ENCODE results near the gene SLC22A14.

Gene SLC22A14

GRCh38 chr3:38315488-38316230 is 33.6 kb downstream of the SLC22A14 start:
- TF ChIP-seq GABPA (IDR thresholded peaks at IDR 0.05; ENCODE audit: low read depth), result no peak
- TF ChIP-seq CTCF (IDR thresholded peaks at IDR 0.05; ENCODE audit: insufficient read depth, low read length), result no peak
- TF ChIP-seq SPI1 (IDR thresholded peaks at IDR 0.05; ENCODE audit: borderline replicate concordance, low read depth), result no peak
- TF ChIP-seq POLR2AphosphoS5 (IDR thresholded peaks at IDR 0.05; ENCODE audit: low read depth), result no peak
- TF ChIP-seq REST (IDR thresholded peaks at IDR 0.05; ENCODE audit: insufficient replicate concordance, low read depth), result no peak
- Histone ChIP-seq H3K27ac (replicated peaks) (no peak overlapping the region), H3K4me3 (replicated peaks; ENCODE audit: insufficient read depth, low read length) (no peak overlapping the region), H3K27me3 (ENCODE audit: insufficient read depth, poor library complexity, severe bottlenecking) (no peaks in the 10 kb centered on the region)
- no peak for DNase-seq (ENCODE audit: low read depth in 1 of 2, low spot score in 1 of 2)

- Histone ChIP-seq H3K27ac (replicated peaks) (peak overlapping the region; percentile 28), H3K27me3 (ENCODE audit: insufficient read depth, poor library complexity, severe bottlenecking) (no peaks in the 10 kb centered on the region), H3K4me3 (replicated peaks; ENCODE audit: insufficient read depth, low read length) (no peak overlapping the region)
- TF ChIP-seq REST (IDR thresholded peaks at IDR 0.05; ENCODE audit: insufficient replicate concordance, low read depth) (no peak), SPI1 (IDR thresholded peaks at IDR 0.05; ENCODE audit: borderline replicate concordance, low read depth) (no peak), GABPA (IDR thresholded peaks at IDR 0.05; ENCODE audit: low read depth) (no peak), POLR2AphosphoS5 (IDR thresholded peaks at IDR 0.05; ENCODE audit: low read depth) (no peak), CTCF (IDR thresholded peaks at IDR 0.05; ENCODE audit: insufficient read depth, low read length) (no peak)
- no peak for DNase-seq (ENCODE audit: low read depth in 1 of 2, low spot score in 1 of 2)
Observed at GRCh38 chr3:38316356-38317191, 34.5 kb downstream of the SLC22A14 start.

GRCh38 chr3:38317192-38317759 is 35.2 kb downstream of the SLC22A14 start:
- DNase-seq (ENCODE audit: low read depth in 1 of 2, low spot score in 1 of 2), result peak; percentile 67 to 69
- no peaks in the 10 kb centered on the region for H3K27me3 ChIP-seq (ENCODE audit: insufficient read depth, poor library complexity, severe bottlenecking)
- no peak overlapping the region for H3K4me3 ChIP-seq (replicated peaks; ENCODE audit: insufficient read depth, low read length)
- TF ChIP-seq GABPA (IDR thresholded peaks at IDR 0.05; ENCODE audit: low read depth) (no peak), SPI1 (IDR thresholded peaks at IDR 0.05; ENCODE audit: borderline replicate concordance, low read depth) (peak; percentile 81)
- H3K27ac ChIP-seq (replicated peaks), result peak overlapping the region; percentile 28
